Astrocyte (in vitro differentiated cells and primary cell): ENCODE measurements around the gene PLA2G4D. TPM values are rescaled to one million over a fixed set of nuclear protein-coding genes. Genes with fewer than 3 reads are reported as not detected.

Experiments
- DNase-seq: peaks from one replicate; pipeline ENCODE4 v3.0.0-alpha.2; 2010; ENCODE audit warnings: low read depth
- FAIRE-seq: peaks from 2 replicates; lab custom pipeline; 2011; peaks lifted over from hg19 to GRCh38; lab: Jason Lieb, UNC
- H2AFZ ChIP-seq: 2 replicates; pipeline ENCODE4 v1.6.0; 2012; ENCODE audit warnings: low read depth, low read length, inconsistent platforms
- H3K27ac ChIP-seq: 2 replicates; pipeline ENCODE4 v1.5.1; 2011; ENCODE audit warnings: low read depth, low read length, inconsistent platforms
- H3K27me3 ChIP-seq: 2 replicates; pipeline ENCODE4 v1.6.0; 2011; ENCODE audit warnings: low read length, inconsistent platforms; ENCODE audit not compliant: insufficient read depth
- H3K36me3 ChIP-seq: 2 replicates; pipeline ENCODE4 v1.5.1; 2011; ENCODE audit warnings: low read length, inconsistent platforms; ENCODE audit not compliant: insufficient read depth
- H3K4me1 ChIP-seq: 2 replicates; pipeline ENCODE4 v1.5.1; 2011; ENCODE audit warnings: low read length, inconsistent platforms; ENCODE audit not compliant: insufficient read depth
- H3K4me2 ChIP-seq: 2 replicates; pipeline ENCODE4 v1.6.0; 2012; ENCODE audit warnings: low read length, inconsistent platforms
- H3K4me3 ChIP-seq: 2 replicates; pipeline ENCODE4 v1.5.1; 2011; ENCODE audit warnings: low read depth, mild to moderate bottlenecking, low read length, inconsistent platforms; ENCODE audit not compliant: insufficient read depth
- H3K79me2 ChIP-seq: 2 replicates; pipeline ENCODE4 v1.6.0; 2012; ENCODE audit warnings: mild to moderate bottlenecking, low read length, inconsistent platforms; ENCODE audit not compliant: insufficient read depth
- H3K9ac ChIP-seq: 2 replicates; pipeline ENCODE4 v1.6.0; 2012; ENCODE audit warnings: mild to moderate bottlenecking, low read length, inconsistent platforms
- H3K9me3 ChIP-seq: 2 replicates; pipeline ENCODE4 v1.5.1; 2012; ENCODE audit warnings: low read depth, mild to moderate bottlenecking, low read length, inconsistent platforms; ENCODE audit not compliant: insufficient read depth
- H4K20me1 ChIP-seq: 2 replicates; pipeline ENCODE4 v1.6.0; 2012; ENCODE audit warnings: low read length, inconsistent platforms; ENCODE audit not compliant: insufficient read depth
- H3K27ac Mint-ChIP-seq: one replicate; pipeline ENCODE4 v1.8.0; 2021; ENCODE audit warnings: mild to moderate bottlenecking, mixed read lengths; ENCODE audit not compliant: unreplicated experiment
- H3K27me3 Mint-ChIP-seq: one replicate; pipeline ENCODE4 v1.8.0; 2021; ENCODE audit warnings: low read depth, mixed read lengths; ENCODE audit not compliant: unreplicated experiment
- H3K36me3 Mint-ChIP-seq: one replicate; pipeline ENCODE4 v1.8.0; 2021; ENCODE audit warnings: low read depth, mixed read lengths; ENCODE audit not compliant: unreplicated experiment
- H3K4me1 Mint-ChIP-seq: one replicate; pipeline ENCODE4 v1.8.0; 2021; ENCODE audit warnings: low read depth, mixed read lengths; ENCODE audit not compliant: unreplicated experiment
- H3K4me3 Mint-ChIP-seq: one replicate; pipeline ENCODE4 v1.8.0; 2021; ENCODE audit warnings: mild to moderate bottlenecking, moderate library complexity, mixed read lengths; ENCODE audit not compliant: unreplicated experiment
- H3K9me3 Mint-ChIP-seq: one replicate; pipeline ENCODE4 v1.8.0; 2021; ENCODE audit warnings: mild to moderate bottlenecking, mixed read lengths; ENCODE audit not compliant: unreplicated experiment
- CTCF ChIP-seq: IDR thresholded peaks from 2 replicates; pipeline ENCODE4 v1.5.1; 2011; ENCODE audit warnings: low read depth, mild to moderate bottlenecking, inconsistent platforms, low read length, moderate library complexity; ENCODE audit not compliant: insufficient read depth
- EZH2 ChIP-seq: IDR thresholded peaks from 2 replicates; pipeline ENCODE4 v1.6.1; 2012; ENCODE audit warnings: mild to moderate bottlenecking, low read length, inconsistent platforms; ENCODE audit not compliant: insufficient read depth
- total RNA-seq: library from RNA; stranded (reverse); gene quantifications from 2 replicates; pipeline ENCODE4 v1.2.1, GENCODE V29; 2021

The PLA2G4D gene
- total RNA-seq, 1 donor from 2014 or later: not detected

- H3K4me1 Mint-ChIP-seq: peaks cover 3% of the 10 kb centered on the region
- no peaks in the 10 kb centered on the region for H3K4me1 ChIP-seq
- H3K4me3 Mint-ChIP-seq: no peak overlapping the region
- H3K79me2 ChIP-seq: no peaks in the 10 kb centered on the region
- H3K9me3 Mint-ChIP-seq: no peaks in the 10 kb centered on the region
- peaks cover 8% of the 10 kb centered on the region for H3K27me3 ChIP-seq
- peaks cover 43% of the 10 kb centered on the region for H3K27me3 Mint-ChIP-seq
- H3K4me3 ChIP-seq: no peak overlapping the region
- no peak for DNase-seq
- no peak overlapping the region for H3K9ac ChIP-seq
- peak overlapping the region; percentile 78 for H3K4me2 ChIP-seq
- H4K20me1 ChIP-seq: no peaks in the 10 kb centered on the region
- FAIRE-seq: no peak
- H3K9me3 ChIP-seq: no peaks in the 10 kb centered on the region
- H3K36me3 ChIP-seq: no peaks in the 10 kb centered on the region
- H3K27ac ChIP-seq: no peak overlapping the region
- H2AFZ ChIP-seq: no peak overlapping the region
- TF ChIP-seq EZH2 (no peak), CTCF (no peak)
- H3K27ac Mint-ChIP-seq: no peak overlapping the region
- H3K36me3 Mint-ChIP-seq: no peaks in the 10 kb centered on the region
Observed at GRCh38 chr15:42057799-42058646, 36.3 kb downstream of the PLA2G4D start.

GRCh38 chr15:42056934-42057798 lies 37.2 kb downstream of the PLA2G4D start:
- H3K4me3 ChIP-seq: peak overlapping the region; percentile 30
- peak overlapping the region; percentile 78 for H3K4me2 ChIP-seq
- Mint-ChIP-seq H3K9me3 (no peaks in the 10 kb centered on the region), H3K4me3 (no peak overlapping the region), H3K4me1 (peaks cover 3% of the 10 kb centered on the region), H3K27ac (no peak overlapping the region), H3K36me3 (no peaks in the 10 kb centered on the region), H3K27me3 (peaks cover 44% of the 10 kb centered on the region)
- peaks cover 6% of the 10 kb centered on the region for H3K27me3 ChIP-seq
- TF ChIP-seq CTCF (peak; percentile 39), EZH2 (no peak)
- H4K20me1 ChIP-seq: no peaks in the 10 kb centered on the region
- FAIRE-seq (no peak), DNase-seq (peak; percentile 54)
- no peaks in the 10 kb centered on the region for H3K4me1 ChIP-seq
- H2AFZ ChIP-seq: peak overlapping the region; percentile 69
- no peaks in the 10 kb centered on the region for H3K79me2 ChIP-seq
- no peaks in the 10 kb centered on the region for H3K9me3 ChIP-seq
- no peaks in the 10 kb centered on the region for H3K36me3 ChIP-seq
- no peak overlapping the region for H3K27ac ChIP-seq
- peak overlapping the region; percentile 10 for H3K9ac ChIP-seq
